ENCODE data around the gene RAP2A.

Gene RAP2A

GRCh38 chr13:97448503-97449251 is 14.7 kb downstream of the RAP2A start:
- peak; percentile 13 for DNase-seq

- no peak for DNase-seq
Measured at GRCh38 chr13:97454699-97455098, 20.7 kb downstream of the RAP2A start.

- no peak for DNase-seq
Measured at GRCh38 chr13:97456047-97456446, 22.1 kb downstream of the RAP2A start.

GRCh38 chr13:97459215-97459777 is 25.3 kb downstream of the RAP2A start:
- no peak for DNase-seq

GRCh38 chr13:97460004-97460775 is 26.2 kb downstream of the RAP2A start:
- DNase-seq: peak; percentile 27

GRCh38 chr13:97460853-97461252 is 26.9 kb downstream of the RAP2A start:
- DNase-seq: no peak

- DNase-seq: peak; percentile 26
Measured at GRCh38 chr13:97464561-97464960, 30.6 kb downstream of the RAP2A start.

GRCh38 chr13:97466722-97467121 is 32.8 kb downstream of the RAP2A start:
- no peak for DNase-seq

- peak; percentile 19 for DNase-seq
Measured at GRCh38 chr13:97468331-97468730, 34.4 kb downstream of the RAP2A start.

GRCh38 chr13:97471711-97472110 is 37.7 kb downstream of the RAP2A start:
- DNase-seq: no peak

- no peak for DNase-seq
Measured at GRCh38 chr13:97474349-97474980, 40.5 kb downstream of the RAP2A start.

- DNase-seq: no peak
Measured at GRCh38 chr13:97475011-97475410, 41.0 kb downstream of the RAP2A start.

GRCh38 chr13:97477844-97478243 is 43.9 kb downstream of the RAP2A start:
- no peak for DNase-seq

- no peak for DNase-seq
Measured at GRCh38 chr13:97478247-97478646, 44.3 kb downstream of the RAP2A start.

GRCh38 chr13:97483465-97483864 is 49.5 kb downstream of the RAP2A start:
- DNase-seq: no peak

GRCh38 chr13:97484301-97484700 is 50.3 kb downstream of the RAP2A start:
- no peak for DNase-seq

GRCh38 chr13:97485320-97485719 is 51.4 kb downstream of the RAP2A start:
- DNase-seq: no peak

GRCh38 chr13:97490702-97491307 is 56.8 kb downstream of the RAP2A start:
- DNase-seq: no peak

- no peak for DNase-seq
Measured at GRCh38 chr13:97491452-97491851, 57.5 kb downstream of the RAP2A start.

GRCh38 chr13:97492257-97492656 is 58.3 kb downstream of the RAP2A start:
- DNase-seq: no peak

GRCh38 chr13:97492684-97493371 is 58.9 kb downstream of the RAP2A start:
- no peak for DNase-seq

- DNase-seq: no peak
Measured at GRCh38 chr13:97493456-97493855, 59.5 kb downstream of the RAP2A start.
